ENCODE results near the gene TMPO.
"Not testable (repeated sequence)": the region's sequence is repeated elsewhere in the genome, so short reads cannot be mapped to it uniquely, and the experiment has no call there.

The TMPO gene

DNA sequence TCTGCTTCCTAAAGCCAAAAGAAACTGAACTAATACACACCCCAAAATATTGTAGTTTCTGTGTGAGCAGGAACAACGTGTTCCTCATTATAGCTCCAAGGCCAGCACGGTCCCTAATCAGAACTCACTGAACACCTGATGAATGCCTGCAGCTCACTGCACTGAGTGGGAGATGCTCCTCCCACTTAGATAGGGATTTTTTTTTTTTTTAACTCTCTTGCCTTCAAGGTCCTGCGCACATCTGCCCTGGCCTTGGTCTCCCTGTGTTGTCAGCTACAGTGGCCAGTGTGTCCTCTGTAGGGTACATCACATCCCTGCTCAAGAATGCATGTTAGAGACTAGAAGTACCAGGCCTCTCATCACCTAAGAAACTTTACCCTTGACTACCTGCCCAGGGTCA is 44.3 kb upstream of the TMPO start:
- no peak for TF ChIP-seq CTCF (IDR thresholded peaks at IDR 0.05; ENCODE audit: low read depth, low read length, missing control alignments)
- H3K4me3 ChIP-seq (replicated peaks; ENCODE audit: low read depth, low read length): no peak overlapping the region

GRCh38 chr12:98475565-98475908 is 39.9 kb upstream of the TMPO start:
- no peak for TF ChIP-seq CTCF (IDR thresholded peaks at IDR 0.05; ENCODE audit: low read depth, low read length, missing control alignments)
- H3K4me3 ChIP-seq (replicated peaks; ENCODE audit: low read depth, low read length): no peak overlapping the region
- no peak for DNase-seq (ENCODE audit: extremely low read depth, low read depth)

More for the DNA sequence above, 44.3 kb upstream of the TMPO start:
- no peak for DNase-seq (ENCODE audit: extremely low read depth, low read depth)

DNA sequence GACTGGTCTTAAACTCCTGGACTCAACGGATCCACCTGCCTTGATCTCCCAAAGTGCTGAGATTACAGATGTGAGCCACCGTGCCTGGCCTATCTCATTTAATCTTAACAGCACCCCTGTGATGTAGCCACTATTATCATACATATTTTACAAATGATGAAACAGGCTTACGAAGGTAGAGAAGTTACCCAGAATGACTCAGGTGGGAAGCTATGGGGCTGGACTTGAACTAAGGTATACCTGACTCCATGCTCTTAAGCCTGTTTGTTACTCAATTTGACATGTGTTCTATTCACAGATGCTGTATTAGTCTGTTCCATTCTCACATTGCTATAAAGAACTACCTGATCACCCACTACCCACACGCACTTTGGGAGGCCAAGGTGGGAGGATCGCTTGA is 36.8 kb upstream of the TMPO start:
- TF ChIP-seq CTCF (IDR thresholded peaks at IDR 0.05; ENCODE audit: low read depth, low read length, missing control alignments): no peak
- no peak for DNase-seq (ENCODE audit: extremely low read depth, low read depth)
- no peak overlapping the region for H3K4me3 ChIP-seq (replicated peaks; ENCODE audit: low read depth, low read length)

GRCh38 chr12:98483621-98484503 is 31.5 kb upstream of the TMPO start:
- TF ChIP-seq CTCF (IDR thresholded peaks at IDR 0.05; ENCODE audit: low read depth, low read length, missing control alignments): no peak
- no peak for DNase-seq (ENCODE audit: extremely low read depth, low read depth)
- H3K4me3 ChIP-seq (replicated peaks; ENCODE audit: low read depth, low read length): no peak overlapping the region

GRCh38 chr12:98485792-98486340 is 29.5 kb upstream of the TMPO start:
- no peak for TF ChIP-seq CTCF (IDR thresholded peaks at IDR 0.05; ENCODE audit: low read depth, low read length, missing control alignments)
- H3K4me3 ChIP-seq (replicated peaks; ENCODE audit: low read depth, low read length): no peak overlapping the region
- no peak for DNase-seq (ENCODE audit: extremely low read depth, low read depth)

- not testable (repeated sequence) for DNase-seq (ENCODE audit: extremely low read depth, low read depth); H3K4me3 ChIP-seq (replicated peaks; ENCODE audit: low read depth, low read length)
Measured at GRCh38 chr12:98488416-98488815, 27.0 kb upstream of the TMPO start.

DNA sequence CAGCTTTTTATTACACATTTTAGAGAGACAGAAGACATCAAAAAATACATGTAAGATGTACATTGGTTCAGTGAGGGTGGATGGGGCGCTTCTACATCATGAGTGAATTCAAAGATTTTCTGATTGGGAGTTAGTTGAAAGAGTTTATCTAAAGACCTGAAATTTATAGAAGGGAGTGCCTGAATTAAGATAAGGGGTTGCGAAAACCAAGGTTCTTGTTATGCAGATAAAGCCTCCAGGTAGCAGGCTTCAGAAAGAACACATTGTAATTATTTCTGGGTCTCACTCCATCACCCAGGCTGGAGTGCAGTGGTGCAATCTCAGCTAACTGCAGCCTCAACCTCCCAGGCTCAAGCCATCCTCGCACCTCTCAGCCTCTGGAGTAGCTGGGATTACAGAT is 26.2 kb upstream of the TMPO start:
- no peak for TF ChIP-seq CTCF (IDR thresholded peaks at IDR 0.05; ENCODE audit: low read depth, low read length, missing control alignments)
- no peak overlapping the region for H3K4me3 ChIP-seq (replicated peaks; ENCODE audit: low read depth, low read length)
- DNase-seq (ENCODE audit: extremely low read depth, low read depth): no peak
